GM21737 (cell line): ENCODE data around the gene SMARCD3.

Experiments used
- ATAC-seq: cut with Tn5 transposase; IDR thresholded peaks from one replicate; pipeline ENCODE4 v1.9.1; 2021; ENCODE audit warnings: mild to moderate bottlenecking, moderate library complexity; ENCODE audit not compliant: unreplicated experiment

The SMARCD3 gene

DNA sequence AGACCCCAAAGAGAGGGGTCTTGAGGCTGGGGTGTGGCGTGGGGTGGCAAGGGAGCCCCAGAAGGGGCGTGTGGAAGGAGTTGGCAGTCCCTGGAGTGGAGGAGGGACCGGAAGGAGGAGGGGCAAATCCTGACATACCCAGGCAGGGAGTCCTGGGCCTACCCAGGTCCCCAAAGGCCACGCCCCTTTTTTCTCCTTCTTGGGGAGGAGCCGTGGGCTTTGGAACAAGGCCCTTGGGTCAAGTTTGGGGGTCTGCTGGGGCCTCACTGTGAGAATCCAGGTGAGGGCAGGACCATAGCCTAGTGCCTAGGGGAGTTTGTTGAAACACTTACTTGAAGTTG lies 1.2 kb upstream of the SMARCD3 start:
- ATAC-seq: no peak

DNA sequence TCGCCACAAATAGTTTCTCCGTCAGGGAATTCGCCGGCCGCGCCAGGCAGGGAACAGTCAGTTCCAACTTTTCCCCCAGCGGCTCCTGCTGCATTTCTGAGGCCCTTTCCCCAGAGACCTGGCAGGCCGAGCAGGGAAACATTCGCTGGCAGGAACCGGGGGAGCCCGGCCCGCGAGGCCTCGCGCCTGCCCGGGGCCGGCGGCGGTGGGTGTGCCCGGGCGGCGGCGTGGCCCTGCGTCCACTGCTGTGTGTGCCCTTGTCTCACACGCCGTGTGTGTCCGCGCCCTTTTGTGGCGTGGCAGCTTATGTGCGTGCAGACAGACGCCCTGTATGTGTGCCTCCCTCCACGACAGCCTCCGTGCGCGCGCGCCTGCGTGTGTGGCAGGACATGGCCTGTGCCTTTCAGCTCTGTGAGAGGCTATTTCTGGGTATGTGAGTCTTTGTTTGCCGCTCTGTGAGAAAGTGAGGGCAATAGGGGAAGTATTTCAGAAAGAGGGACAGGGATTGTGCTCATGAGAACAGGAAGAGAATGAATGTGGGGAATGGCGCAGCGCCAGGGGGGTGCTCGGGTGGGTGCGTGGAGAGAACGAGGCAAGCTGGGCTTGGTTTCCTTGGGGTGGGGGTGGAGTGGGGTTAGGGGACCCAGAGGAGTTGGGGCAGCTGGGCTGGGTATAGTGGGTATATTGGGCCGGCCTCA lies 689 bp upstream of the SMARCD3 start:
- no peak for ATAC-seq

GRCh38 chr7:151247611-151248345 lies 716 bp downstream of the SMARCD3 start:
- no peak for ATAC-seq

DNA sequence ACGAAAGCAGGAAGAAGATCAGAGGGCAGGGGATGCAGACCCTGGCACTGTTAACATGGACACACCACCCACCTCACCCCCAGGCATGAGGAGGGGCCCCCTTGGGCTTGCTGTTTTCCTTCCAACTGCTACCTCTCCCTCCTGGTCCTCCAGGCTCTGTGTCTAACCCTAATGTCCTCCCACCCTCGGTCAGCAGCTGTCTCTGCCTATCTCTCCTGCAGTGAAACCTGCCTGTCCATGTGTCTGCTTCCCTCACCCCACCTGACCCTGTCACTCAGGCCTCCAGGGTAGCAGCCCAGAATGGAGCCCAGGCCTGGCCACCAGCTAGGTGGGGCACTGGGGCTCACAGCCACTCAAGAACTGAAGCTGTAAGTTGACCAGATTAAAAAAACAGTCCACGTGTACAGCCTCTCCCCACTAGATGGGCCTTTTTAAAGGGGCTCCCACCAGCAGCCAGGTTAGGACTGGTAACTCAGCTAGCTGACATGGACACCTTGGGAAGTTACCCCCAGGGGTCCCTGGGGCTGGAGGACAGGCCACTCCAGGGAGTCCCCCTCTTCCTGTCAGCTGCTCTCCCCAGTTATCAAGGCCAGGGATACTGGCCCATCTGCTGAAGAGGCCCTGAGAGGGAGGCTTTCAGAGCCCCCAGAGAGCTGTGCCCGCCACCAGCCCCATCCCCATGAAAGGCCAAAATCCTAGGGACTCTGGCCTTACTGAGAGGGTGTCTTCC lies 1.5 kb downstream of the SMARCD3 start:
- ATAC-seq: no peak

- no peak for ATAC-seq
Observed at GRCh38 chr7:151246102-151246850, 2.2 kb downstream of the SMARCD3 start.

DNA sequence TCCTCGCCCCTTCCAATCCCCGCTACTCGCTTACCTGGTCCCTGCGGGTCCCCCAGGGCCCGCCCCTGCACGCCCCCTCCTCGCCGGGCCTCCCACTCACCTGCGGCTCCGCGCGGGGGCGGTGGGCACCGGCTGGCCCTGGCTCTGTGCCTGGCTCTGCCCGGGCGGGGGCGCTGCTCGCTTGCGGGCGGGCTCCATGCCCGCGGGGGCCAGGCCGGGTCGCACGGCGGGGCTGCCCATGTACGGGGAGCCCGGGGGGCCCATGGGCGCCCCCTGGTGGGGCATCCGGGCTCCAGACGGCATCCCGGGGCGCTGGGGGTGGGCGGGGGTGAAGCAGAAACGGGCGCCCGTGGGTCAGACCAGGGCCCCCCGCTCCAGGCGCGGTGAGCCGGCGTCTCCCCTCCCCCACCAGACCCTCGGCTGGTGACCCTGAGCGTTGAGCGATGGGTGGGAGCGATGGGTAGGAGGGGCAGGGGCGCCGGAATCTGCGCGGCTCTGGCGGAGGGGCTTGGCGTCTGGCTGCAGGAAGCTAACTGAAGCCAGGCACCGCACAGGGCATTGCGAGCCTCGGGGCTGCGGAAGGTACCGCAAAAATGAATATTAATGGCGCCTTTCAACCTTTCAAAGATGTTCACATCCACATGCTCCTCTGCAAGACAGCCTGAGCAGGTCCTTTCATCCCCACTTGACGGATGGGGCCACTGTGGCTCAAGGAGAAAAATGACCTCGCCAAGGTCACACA lies 3.0 kb downstream of the SMARCD3 start:
- peak; percentile 53 for ATAC-seq

DNA sequence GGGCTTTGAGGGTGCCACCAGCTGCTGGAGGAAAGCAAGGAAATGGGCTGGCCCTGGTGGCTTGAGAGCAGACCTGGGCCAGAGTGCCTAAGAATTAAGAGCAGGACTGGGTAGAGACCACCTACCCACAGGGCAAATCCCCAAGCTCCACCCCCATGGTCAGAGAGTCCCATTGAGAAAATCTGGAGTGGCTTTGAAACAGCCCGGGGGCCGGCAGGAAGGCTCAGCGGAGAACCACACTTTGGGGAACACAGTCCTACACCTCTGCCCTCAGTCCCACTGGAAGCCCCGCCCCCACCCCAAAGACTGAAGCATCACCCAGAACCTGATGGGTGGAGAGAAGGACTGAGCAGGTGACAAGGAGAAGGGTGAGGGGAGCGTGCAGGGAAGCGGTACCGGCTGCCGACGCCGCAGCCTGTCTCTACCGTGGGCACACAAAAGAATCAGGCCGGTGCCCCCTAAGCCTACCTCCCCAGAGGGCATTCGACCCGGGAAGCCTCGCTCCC lies 3.6 kb downstream of the SMARCD3 start:
- no peak for ATAC-seq

DNA sequence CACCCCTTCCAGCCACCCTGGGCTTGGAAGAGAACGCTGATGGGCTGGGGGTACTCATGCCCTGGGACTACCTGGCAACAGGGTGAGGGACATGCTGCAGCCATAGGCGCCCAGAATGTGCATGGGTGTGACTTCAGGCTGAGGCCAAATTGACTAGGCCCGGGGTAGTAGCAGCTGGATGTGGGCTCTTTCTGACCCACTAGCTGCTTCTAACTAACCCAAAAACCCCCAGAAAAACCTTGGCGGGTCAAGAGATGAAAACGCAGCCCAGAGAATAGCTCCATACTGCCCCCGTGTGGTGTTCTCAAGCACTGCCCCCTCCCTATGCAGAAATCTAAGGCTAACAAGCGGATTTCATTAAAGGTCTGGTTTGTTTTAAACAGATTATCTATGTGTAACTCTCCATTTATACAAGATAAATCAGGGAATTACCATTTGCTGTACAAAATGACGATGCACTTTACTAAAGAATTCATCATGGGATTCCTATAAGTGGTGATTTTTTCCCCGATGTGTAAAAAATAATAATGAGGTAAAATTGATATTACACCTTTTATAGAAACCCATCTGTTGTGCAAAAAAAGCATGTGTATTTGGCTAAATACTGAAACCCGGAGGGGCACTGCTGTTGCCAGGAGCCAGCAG lies 4.2 kb downstream of the SMARCD3 start:
- no peak for ATAC-seq

DNA sequence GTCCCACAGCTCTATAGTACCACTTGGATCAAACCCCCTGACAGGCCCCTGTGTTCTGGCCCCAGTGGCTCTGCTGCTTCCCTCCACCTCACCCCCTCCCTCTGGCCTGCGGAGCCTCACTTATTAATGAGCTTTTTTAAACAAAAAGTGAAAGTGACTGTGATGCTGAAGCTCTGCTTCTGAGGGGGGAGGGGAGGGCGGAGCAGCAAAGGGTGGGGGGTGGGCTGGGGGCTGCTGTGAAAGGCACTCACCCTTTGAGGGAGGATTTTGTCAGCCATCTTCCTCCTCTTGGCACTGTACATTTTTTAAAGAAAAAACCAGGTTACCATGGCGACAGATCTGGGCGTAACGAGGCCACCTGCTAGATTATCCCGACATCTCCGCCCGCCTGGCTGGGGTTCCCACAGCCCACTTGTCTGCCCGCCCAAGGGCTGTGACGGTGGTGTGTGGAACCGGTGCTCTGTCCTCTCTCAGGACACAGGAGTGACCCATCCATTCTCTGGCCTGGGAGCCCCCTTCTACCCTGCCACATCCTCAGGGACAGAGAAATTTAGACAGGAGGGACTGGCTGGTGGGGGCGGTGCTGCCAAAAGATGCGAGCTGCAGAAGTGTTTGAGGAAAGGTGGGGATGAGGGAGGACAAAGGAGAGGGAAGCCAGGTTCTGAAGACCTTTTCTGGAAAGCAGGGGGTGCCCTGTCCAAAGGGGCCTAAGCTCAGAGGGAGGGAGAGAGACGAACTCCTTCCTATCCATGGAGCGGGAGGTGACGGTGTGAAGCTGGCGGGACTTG lies 4.9 kb downstream of the SMARCD3 start:
- no peak for ATAC-seq

GRCh38 chr7:151243045-151243349 lies 5.5 kb downstream of the SMARCD3 start:
- no peak for ATAC-seq

DNA sequence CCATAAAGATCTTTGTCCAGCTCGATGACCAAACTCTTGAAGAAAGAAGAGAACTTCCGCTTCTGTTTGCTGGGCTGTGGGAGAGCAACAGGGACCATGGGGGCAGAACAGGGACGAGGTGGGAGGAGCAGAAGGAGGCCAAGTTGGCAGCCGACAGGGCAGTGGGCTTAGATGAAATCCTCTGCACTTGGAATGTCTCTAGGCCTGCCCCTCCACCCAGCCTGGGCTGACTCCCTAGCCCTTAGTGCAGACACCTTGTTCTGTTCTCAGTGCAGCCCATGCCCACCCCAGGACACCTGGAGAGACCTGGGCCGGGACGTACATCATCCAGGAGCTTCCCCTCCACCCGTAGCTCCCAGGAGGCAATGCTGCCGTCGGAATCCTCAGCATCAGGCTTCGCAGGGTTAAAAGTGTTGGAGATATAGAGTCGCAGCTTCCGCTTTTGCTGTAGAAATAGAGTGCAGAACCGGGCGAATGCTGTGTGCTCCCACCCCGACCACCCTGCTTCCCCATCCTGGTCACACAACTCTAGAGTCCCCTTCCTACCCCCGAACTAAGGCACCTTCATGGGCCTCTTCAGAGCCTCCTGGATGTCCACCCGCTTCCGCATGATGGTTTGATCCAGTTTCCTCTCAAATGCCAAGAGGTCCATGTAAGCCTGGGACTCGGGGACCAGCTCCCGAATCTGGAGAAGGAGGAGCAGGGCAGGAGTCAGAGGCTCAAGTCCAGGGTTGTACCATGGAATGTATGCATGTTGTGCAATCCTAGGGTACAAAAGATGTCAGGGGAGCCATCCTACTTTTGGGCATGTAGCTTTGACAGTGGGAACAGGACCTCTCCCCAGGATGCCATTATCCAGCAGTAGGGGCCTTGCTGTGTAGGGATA lies 6.1 kb downstream of the SMARCD3 start:
- ATAC-seq: no peak

- ATAC-seq: no peak
Observed at GRCh38 chr7:151241755-151242096, 6.8 kb downstream of the SMARCD3 start.

DNA sequence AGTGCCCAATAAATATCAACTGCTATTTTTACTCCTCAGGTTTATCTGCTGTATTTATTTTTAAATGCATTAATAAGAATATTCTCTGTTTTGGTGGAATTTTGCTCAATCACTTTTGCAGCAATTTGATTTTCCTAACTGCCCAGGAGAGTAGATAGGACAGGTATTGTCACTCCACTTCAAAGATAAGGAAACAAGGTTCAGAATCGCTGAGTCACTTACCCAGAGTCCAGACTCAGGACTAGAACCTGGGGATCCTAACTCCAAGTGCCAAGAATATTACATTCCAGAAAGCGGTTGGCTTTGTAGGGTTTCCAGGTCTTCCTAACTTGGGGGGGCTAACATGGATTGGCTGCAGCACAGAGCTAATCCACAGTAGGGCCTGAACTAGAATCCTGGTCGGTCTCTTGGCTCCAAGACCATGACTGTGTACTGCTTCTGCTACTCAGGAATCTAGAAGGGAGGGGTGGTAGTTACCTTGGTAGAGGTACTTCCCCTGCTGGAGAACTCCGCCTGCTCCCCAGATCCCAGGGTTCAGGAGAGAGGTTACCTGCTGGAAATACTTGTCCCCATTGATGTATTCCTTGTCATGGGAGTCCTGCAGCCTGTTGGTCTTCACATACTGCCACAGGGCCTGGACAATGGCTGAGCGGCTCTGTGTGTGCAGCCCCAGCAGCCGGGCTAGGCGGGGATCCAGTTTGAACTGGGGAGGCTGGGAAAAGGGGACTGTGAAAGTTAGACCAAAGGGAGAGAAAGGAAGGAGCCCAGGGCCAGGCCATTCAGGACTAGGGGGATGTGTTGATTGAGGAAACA lies 7.3 kb downstream of the SMARCD3 start:
- no peak for ATAC-seq

DNA sequence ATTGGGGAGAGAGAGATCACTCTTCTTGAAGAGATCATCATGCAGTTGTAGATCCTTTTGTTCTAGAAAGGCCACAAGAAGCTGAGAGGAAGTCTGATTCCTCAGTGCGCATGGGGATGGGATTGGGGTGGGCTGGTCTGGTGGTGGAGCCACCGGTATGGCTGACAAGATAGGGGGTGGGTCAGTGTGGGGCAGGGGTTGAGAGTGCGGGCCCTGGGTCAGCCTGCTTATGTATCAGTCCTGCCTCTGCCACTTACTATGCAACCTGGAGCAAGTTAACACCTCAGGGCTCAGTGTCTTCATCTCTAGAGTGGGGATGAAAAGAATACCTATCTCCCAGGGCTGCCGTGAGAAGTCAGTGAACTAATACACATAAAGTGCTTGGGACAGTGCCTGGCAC lies 8.0 kb downstream of the SMARCD3 start:
- no peak for ATAC-seq

GRCh38 chr7:151239837-151240459 lies 8.5 kb downstream of the SMARCD3 start:
- no peak for ATAC-seq

DNA sequence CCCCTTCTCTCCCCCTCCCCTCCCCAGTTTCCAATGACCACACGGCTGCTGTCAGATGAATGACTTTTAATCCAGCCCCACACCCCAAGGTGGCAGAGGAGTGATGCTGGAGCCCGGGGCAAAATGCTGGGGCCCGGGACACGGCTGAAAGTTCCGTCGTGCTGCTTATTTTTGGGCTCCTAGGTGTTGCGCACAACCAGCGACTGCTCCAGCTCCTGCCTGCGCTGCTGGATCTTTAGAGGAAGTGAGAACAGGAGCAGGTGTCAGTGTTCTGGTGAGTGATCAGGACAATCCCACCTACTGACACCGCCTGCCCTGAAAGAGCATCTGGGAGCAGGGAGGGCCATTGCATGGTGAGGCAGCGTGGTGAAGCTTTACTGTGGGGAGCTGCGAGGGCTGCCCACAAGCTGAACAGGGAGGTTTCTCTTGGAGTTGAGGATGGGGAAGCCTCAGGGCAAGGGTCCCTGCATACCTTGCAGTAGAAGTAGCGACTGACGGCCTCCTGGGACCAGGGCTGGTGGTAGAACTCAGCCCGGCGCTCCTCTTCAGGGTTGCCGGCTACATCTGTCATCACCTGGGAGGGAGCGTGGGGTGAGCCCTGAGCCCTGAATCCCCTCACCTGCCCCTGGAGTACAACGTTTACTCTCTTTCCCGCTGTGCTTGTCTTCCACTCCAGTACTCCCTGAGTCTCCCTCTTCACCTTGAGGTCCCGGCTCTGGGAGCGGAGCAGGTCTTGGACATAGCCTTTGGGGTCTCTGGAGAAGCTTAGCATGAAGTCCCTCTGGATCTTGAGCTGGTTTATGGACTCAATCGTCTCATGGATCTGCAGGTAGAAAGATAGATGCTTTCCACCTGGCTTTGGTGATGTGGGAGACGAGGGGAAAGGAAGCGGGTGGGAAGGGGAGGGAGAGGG lies 9.3 kb downstream of the SMARCD3 start:
- no peak for ATAC-seq
